Suppressor macrophage treated with lipopolysaccharide for 4 hours (primary cell): ENCODE data around the gene OR2A2.

Experiments used
- DNase-seq: peaks from one replicate; pipeline ENCODE4 v3.0.0-alpha.2; 2020

The OR2A2 gene

GRCh38 chr7:144144426-144144825 lies 35.0 kb downstream of the OR2A2 start:
- DNase-seq: no peak

GRCh38 chr7:144148224-144148827 lies 38.9 kb downstream of the OR2A2 start:
- DNase-seq: no peak

GRCh38 chr7:144158861-144159260 lies 49.5 kb downstream of the OR2A2 start:
- no peak for DNase-seq
